NCI-H146 treated with DMSO at 0.1 percent for 48 hours (cell line): ENCODE results near the gene SLFNL1.

Experiments used
- DNase-seq: peaks from one replicate; lab custom pipeline; 2025; ENCODE audit not compliant: unreplicated experiment; lab: John Stamatoyannopoulos, UW

Gene SLFNL1

GRCh38 chr1:41020654-41021053 lies 871 bp downstream of the SLFNL1 start:
- DNase-seq, result no peak

DNA sequence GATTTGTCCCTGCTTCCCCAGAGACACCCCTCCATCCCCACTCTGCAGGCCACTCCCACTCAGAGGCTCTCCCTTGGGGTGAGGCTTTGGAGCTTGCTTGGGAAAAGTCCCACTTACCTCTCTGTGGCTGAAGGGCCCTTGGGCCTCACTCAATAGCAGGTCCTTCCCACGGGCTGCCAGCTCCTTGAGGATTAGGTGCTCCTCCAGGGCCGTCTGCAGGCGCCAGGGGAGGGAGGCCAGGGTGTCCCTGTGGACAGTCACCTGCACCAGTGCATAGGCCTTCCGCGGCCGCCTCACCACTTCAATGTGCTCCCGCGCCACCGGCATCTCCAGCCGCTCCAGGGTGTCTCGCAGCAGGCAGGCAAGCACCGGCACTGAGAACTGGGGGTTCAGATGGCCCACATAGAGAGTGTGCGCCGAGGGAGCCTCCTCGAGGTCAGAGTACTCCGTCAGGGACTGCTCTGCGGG lies 1.4 kb downstream of the SLFNL1 start:
- DNase-seq, result no peak

GRCh38 chr1:41019353-41019745 lies 2.2 kb downstream of the SLFNL1 start:
- DNase-seq, result no peak

GRCh38 chr1:41018018-41018410 lies 3.5 kb downstream of the SLFNL1 start:
- no peak for DNase-seq

GRCh38 chr1:41017141-41018017 lies 4.1 kb downstream of the SLFNL1 start:
- DNase-seq, result no peak

GRCh38 chr1:41015897-41016470 lies 5.5 kb downstream of the SLFNL1 start:
- DNase-seq, result no peak

GRCh38 chr1:41015281-41015896 lies 6.1 kb downstream of the SLFNL1 start:
- no peak for DNase-seq

DNA sequence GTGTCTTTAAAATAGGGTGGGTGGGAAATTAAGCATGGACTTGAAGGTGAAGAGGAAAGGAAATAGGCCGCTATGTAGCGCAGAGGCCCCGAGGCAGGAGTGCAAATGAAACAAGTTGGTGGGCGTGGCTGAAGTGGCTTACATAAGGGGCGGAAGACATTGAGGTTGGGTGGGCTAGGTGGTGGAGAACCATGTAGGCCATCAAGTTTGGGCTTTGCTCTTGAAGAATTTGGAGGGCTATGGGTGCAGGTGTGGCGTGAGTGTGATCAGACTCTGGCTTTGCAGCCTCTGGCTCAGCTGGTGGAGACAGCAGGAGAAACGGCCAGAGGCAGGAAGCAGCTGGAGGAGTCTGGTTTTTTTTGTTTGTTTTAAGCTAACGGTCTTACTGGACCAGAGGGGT lies 6.7 kb downstream of the SLFNL1 start:
- DNase-seq, result no peak

DNA sequence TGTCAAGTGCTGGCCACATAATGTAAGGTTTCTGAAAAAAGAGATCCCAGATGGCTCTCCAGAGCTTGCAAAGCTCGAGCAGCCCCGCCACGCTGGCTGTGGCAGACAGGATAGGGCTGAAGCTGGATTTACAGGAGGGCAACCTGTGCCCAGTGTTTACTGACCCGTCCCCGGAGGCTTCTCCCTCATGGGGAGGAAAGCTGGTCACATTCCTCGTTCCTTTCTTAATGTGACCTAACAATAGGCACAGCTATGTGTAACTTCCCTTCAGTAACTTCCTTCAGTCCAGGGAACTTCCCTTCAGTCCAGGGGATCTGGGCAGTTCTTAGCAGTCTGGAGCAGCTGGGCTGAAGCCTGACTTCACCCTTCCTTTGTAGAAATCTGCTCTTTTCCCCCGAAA lies 7.7 kb downstream of the SLFNL1 start:
- no peak for DNase-seq

- no peak for DNase-seq
Observed at GRCh38 chr1:41013024-41013423, 8.5 kb downstream of the SLFNL1 start.

- DNase-seq, result no peak
Observed at GRCh38 chr1:41010345-41010744, 11.2 kb downstream of the SLFNL1 start.

- DNase-seq, result no peak
Observed at GRCh38 chr1:41009466-41009865, 12.1 kb downstream of the SLFNL1 start.

GRCh38 chr1:41006942-41007865 lies 14.3 kb downstream of the SLFNL1 start:
- no peak for DNase-seq

GRCh38 chr1:41005876-41006275 lies 15.6 kb downstream of the SLFNL1 start:
- DNase-seq, result no peak

DNA sequence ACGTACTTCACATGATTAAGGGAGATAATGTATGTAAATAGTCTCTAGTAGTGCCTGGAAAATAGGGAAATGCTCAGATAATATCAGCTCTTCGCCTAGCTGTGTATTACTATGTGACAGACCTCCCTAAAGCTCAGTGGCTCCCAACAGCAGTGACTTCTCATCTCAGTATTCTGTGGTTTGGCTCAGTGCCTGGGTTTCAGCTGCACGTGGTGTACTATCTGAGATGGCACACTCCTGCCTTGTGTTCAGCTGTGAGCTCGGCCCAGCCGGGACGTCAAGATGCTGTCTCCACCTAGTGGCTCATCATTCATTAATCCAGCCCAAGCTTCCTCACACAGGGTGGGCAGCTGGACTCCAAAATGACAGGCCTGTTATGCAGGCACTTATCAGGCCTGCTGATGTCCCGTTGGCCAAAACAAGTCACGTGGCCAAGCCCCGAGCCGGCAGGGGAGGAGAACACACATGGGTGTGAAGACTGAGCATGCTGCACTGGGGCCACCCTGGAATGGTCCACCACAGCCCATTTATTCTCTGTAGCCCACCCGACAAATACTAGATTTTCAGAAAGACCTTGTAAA lies 17.8 kb downstream of the SLFNL1 start:
- DNase-seq, result no peak

- no peak for DNase-seq
Observed at GRCh38 chr1:41003127-41003639, 18.3 kb downstream of the SLFNL1 start.

DNA sequence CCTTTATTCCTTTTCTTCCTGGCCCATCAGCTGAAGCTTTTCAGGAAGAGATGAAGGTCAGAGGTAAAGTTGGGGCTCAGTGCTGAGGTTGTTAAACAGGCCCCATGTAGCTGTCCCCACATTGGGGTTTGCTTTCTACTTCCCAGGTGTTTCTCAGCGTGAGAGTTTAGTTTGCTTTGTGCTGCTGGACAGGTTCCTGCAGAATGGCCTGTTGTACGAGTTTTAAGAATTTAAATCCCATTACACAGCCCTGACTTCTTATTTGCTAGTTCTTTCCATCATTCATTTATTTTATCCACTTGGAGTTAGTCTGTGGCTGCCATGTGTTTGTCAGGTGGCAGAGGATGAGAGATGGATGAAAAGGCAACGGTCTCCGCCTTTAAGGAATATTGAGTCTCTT lies 22.9 kb downstream of the SLFNL1 start:
- no peak for DNase-seq

DNA sequence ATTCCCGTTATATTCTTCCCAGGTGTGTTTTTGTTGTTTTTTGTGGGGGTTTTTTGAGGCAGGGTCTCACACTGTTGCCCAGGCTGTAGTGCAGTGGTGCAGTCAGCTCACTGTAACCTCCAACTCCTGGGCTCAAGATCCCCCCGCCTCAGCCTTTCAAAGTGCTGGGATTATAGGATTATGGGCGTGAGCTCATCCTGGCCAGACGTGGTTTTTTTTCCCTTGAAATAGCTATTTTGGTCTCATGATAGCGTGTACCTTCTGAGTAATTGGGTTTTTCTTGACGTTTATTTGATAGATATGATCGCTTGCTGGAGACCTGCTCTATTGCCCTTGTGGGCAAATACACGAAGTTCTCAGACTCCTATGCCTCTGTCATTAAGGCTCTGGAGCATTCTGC lies 24.4 kb downstream of the SLFNL1 start:
- no peak for DNase-seq

- no peak for DNase-seq
Observed at GRCh38 chr1:40989066-40989465, 32.5 kb downstream of the SLFNL1 start.

DNA sequence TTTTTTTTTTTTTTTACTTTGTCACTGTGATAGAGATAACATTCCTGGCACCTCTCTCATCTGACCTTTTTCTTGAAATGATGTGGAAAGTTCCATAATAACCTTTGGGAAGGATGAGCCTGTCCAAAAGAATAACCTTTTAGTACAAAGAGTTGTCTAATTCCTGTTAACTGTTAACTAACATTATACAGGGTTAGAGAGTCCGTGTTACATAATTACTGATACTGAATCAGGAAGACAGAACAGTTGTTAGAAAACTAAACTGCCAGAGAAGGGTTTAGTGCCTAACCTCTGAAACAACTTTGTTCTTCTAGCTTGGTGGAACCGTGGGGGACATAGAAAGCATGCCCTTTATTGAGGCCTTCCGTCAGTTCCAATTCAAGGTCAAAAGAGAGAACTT lies 33.2 kb downstream of the SLFNL1 start:
- DNase-seq, result no peak
